HepG2 (cell line): ENCODE data around the gene SLC19A1. TPM values are rescaled to one million over a fixed set of nuclear protein-coding genes. Genes with fewer than 3 reads are reported as not detected.

ENCODE experiments used
- AHDC1 ChIP-seq: sonication (generic); formaldehyde crosslinking; IDR thresholded peaks from 2 replicates; pipeline ENCODE4 v1.5.1; 2020; ENCODE audit warnings: mild to moderate bottlenecking, missing genetic modification reagents, borderline replicate concordance
- CREB1 ChIP-seq, 2 experiments: fragments of 450-650 bp in 1 of 2; IDR thresholded peaks; 2 replicates each; pipeline ENCODE4 v1.6.1; 2016 to 2017; ENCODE audit warnings: control low read depth in 1 of 2, mild to moderate bottlenecking in 1 of 2, missing compliant biosample characterization in 1 of 2, missing genetic modification characterization in 1 of 2
- DNMT1 ChIP-seq: sonication (generic); formaldehyde crosslinking; IDR thresholded peaks from 2 replicates; pipeline ENCODE4 v1.5.1; 2020; ENCODE audit warnings: mild to moderate bottlenecking, missing genetic modification reagents
- DNMT3B ChIP-seq: conservative IDR thresholded peaks from 2 replicates; pipeline ENCODE4 v1.6.1; 2016; ENCODE audit warnings: missing biosample characterization, control low read depth
- GLI4 ChIP-seq: sonication (generic); formaldehyde crosslinking; IDR thresholded peaks from 2 replicates; pipeline ENCODE4 v1.5.1; 2020; ENCODE audit warnings: missing genetic modification reagents, mild to moderate bottlenecking, moderate library complexity, borderline replicate concordance
- HOXA3 ChIP-seq: sonication (generic); formaldehyde crosslinking; IDR thresholded peaks from 2 replicates; pipeline ENCODE4 v1.5.0; 2020; ENCODE audit warnings: missing genetic modification reagents
- HOXA7 ChIP-seq: sonication (generic); formaldehyde crosslinking; IDR thresholded peaks from 2 replicates; pipeline ENCODE4 v1.8.1; 2022; ENCODE audit warnings: mild to moderate bottlenecking, missing genetic modification reagents, moderate library complexity
- MLX ChIP-seq: IDR thresholded peaks from 2 replicates; pipeline ENCODE4 v1.6.1; 2016
- NFAT5 ChIP-seq: sonication (generic); formaldehyde crosslinking; IDR thresholded peaks from 2 replicates; pipeline ENCODE4 v1.4.0; 2020; ENCODE audit warnings: missing genetic modification reagents
- SKI ChIP-seq: fragments of 450-650 bp; IDR thresholded peaks from one replicate; pipeline ENCODE4 v1.6.1; 2018; ENCODE audit warnings: mild to moderate bottlenecking; ENCODE audit not compliant: partially characterized antibody
- YEATS4 ChIP-seq: sonication (generic); formaldehyde crosslinking; IDR thresholded peaks from 2 replicates; pipeline ENCODE4 v1.4.0; 2020; ENCODE audit warnings: missing genetic modification reagents, borderline replicate concordance
- ZBTB1 ChIP-seq: sonication (generic); formaldehyde crosslinking; IDR thresholded peaks from 2 replicates; pipeline ENCODE4 v1.4.0; 2020; ENCODE audit warnings: missing genetic modification reagents, borderline replicate concordance
- ZBTB21 ChIP-seq: sonication (generic); formaldehyde crosslinking; IDR thresholded peaks from 2 replicates; pipeline ENCODE4 v1.4.0; 2020; ENCODE audit warnings: missing genetic modification reagents
- ZKSCAN8 ChIP-seq: IDR thresholded peaks from 2 replicates; pipeline ENCODE4 v1.6.1; 2016; ENCODE audit warnings: borderline replicate concordance, missing genetic modification reagents, missing compliant biosample characterization
- ZNF143 ChIP-seq: sonication (generic); formaldehyde crosslinking; IDR thresholded peaks from 2 replicates; pipeline ENCODE4 v1.4.0; 2020; ENCODE audit warnings: missing genetic modification reagents
- ZNF737 ChIP-seq: sonication (generic); formaldehyde crosslinking; IDR thresholded peaks from 2 replicates; pipeline ENCODE4 v1.5.0; 2020; ENCODE audit warnings: missing genetic modification reagents, mild to moderate bottlenecking, borderline replicate concordance
- ZSCAN21 ChIP-seq: sonication (generic); formaldehyde crosslinking; IDR thresholded peaks from 2 replicates; pipeline ENCODE4 v1.8.0; 2022; ENCODE audit warnings: mild to moderate bottlenecking, missing genetic modification reagents, moderate library complexity, borderline replicate concordance
- polyA plus RNA-seq, 8 experiments: library from polyadenylated mRNA; depleted of rRNA in 3 of 8; stranded (reverse) in 7 of 8; unstranded in 1 of 8; fragments of >200 nt; fragmentation: Illumina TruSeq in 4 of 8; extraction: Trizol in 4 of 8; gene quantifications; 2 replicates each; pipeline versions ENCODE4 v1.2.1 to v1.2.3, GENCODE V29; 2011 to 2016; ENCODE audit warnings: low read depth in 4 of 8, missing spikeins in 1 of 8, mixed read lengths in 1 of 8; ENCODE audit not compliant: insufficient read depth in 1 of 8
- total RNA-seq, 5 experiments: library from RNA; depleted of rRNA; stranded (reverse); fragments of >200 nt; fragmentation: Illumina TruSeq; extraction: Trizol; gene quantifications; 2 replicates each; pipeline ENCODE4 v1.2.3, GENCODE V29; 2016; ENCODE audit warnings: low read depth in 1 of 5

The SLC19A1 gene
- total and polyA plus RNA-seq, 2 of the 13 experiments (the other 11 are each of a cell fraction or from before 2014, with no cell fraction given), result 21.8 to 23.0 TPM

- TF ChIP-seq AHDC1 (CRISPR knock-in tag) (no peak; the same call in 1 of the 2 replicates), NFAT5 (CRISPR knock-in tag) (no peak), ZSCAN21 (CRISPR knock-in tag) (no peak), DNMT3B (no peak), SKI (no peak), ZBTB21 (CRISPR knock-in tag) (no peak), HOXA3 (CRISPR knock-in tag) (peak; percentile 87), HOXA7 (CRISPR knock-in tag) (no peak), ZBTB1 (CRISPR knock-in tag) (no peak), CREB1 (IDR thresholded peaks at IDR 0.05) (no peak), CREB1 (CRISPR knock-in tag; IDR thresholded peaks at IDR 0.05) (no peak), ZNF143 (CRISPR knock-in tag) (no peak; the same call in 1 of the 2 replicates), MLX (peak; percentile 73), GLI4 (CRISPR knock-in tag) (peak; percentile 53; the same call in 1 of the 2 replicates), YEATS4 (CRISPR knock-in tag) (peak; percentile 54; the same call in 1 of the 2 replicates), ZKSCAN8 (CRISPR knock-in tag) (no peak), ZNF737 (no peak), DNMT1 (no peak)
Observed at GRCh38 chr21:45525153-45525909, 16.9 kb downstream of the SLC19A1 start (continued).
